Germinal center (tissue), 1 donor: ENCODE measurements around the gene LRRC27.
A peak's percentile ranks its signal among the peaks of the same experiment; 100 is the strongest.
"Not testable (repeated sequence)": the region's sequence is repeated elsewhere in the genome, so short reads cannot be mapped to it uniquely, and the experiment has no call there.

Source experiments
- DNase-seq: peaks from one replicate; pipeline ENCODE4 v3.0.0; 2012; ENCODE audit warnings: mixed read lengths, low spot score

LRRC27 gene

GRCh38 chr10:132331601-132332432 is at the start of gene LRRC27:
Gene LRRC27 (plus strand): TSS chr10:132332193. CDS start chr10:132333525, 1,332 bp downstream.
- peak; percentile 100 for DNase-seq

- DNase-seq, result no peak
Observed at GRCh38 chr10:132282667-132283603, 49.1 kb upstream of the LRRC27 start.

GRCh38 chr10:132283604-132284382 is 48.2 kb upstream of the LRRC27 start:
- DNase-seq, result no peak

GRCh38 chr10:132289439-132289838 is 42.6 kb upstream of the LRRC27 start:
- DNase-seq, result no peak

- DNase-seq, result no peak
Observed at GRCh38 chr10:132290631-132291030, 41.4 kb upstream of the LRRC27 start.

GRCh38 chr10:132291826-132292225 is 40.2 kb upstream of the LRRC27 start:
- DNase-seq, result no peak

GRCh38 chr10:132292287-132293200 is 39.4 kb upstream of the LRRC27 start:
- no peak for DNase-seq

GRCh38 chr10:132293201-132293812 is 38.7 kb upstream of the LRRC27 start:
- DNase-seq, result no peak

GRCh38 chr10:132293813-132294520 is 38.0 kb upstream of the LRRC27 start:
- DNase-seq, result no peak

GRCh38 chr10:132294561-132295318 is 37.3 kb upstream of the LRRC27 start:
- DNase-seq, result no peak

GRCh38 chr10:132295481-132295880 is 36.5 kb upstream of the LRRC27 start:
- not testable (repeated sequence) for DNase-seq

GRCh38 chr10:132296666-132297443 is 35.1 kb upstream of the LRRC27 start:
- DNase-seq, result no peak

- peak; percentile 28 for DNase-seq
Observed at GRCh38 chr10:132297526-132297925, 34.5 kb upstream of the LRRC27 start.

GRCh38 chr10:132298038-132298881 is 33.7 kb upstream of the LRRC27 start:
- DNase-seq, result no peak

- DNase-seq, result no peak
Observed at GRCh38 chr10:132299371-132300336, 32.3 kb upstream of the LRRC27 start.

GRCh38 chr10:132300582-132300981 is 31.4 kb upstream of the LRRC27 start:
- DNase-seq, result no peak
